LNCaP clone FGC (cell line): ENCODE measurements around the gene ZNF224.
A peak's percentile ranks its signal among the peaks of the same experiment; 100 is the strongest.

ENCODE experiments used
- DNase-seq: peaks from one replicate; pipeline ENCODE4 v3.0.0-alpha.2; 2011; ENCODE audit warnings: low read depth
- H3K4me3 ChIP-seq: 2 replicates; pipeline ENCODE4 v1.5.1; 2011; ENCODE audit warnings: mild to moderate bottlenecking, low read depth, low read length, control low read depth
- CTCF ChIP-seq: IDR thresholded peaks from 2 replicates; pipeline ENCODE4 v1.5.1; 2012; ENCODE audit warnings: mild to moderate bottlenecking; ENCODE audit not compliant: control insufficient read depth, insufficient read depth; ENCODE audit errors: extremely low read depth

ZNF224 gene

GRCh38 chr19:44141191-44142058, 47.3 kb downstream of the ZNF224 start, which contains the start of gene ZNF234:
TSS of gene ZNF234 (plus strand) at chr19:44141554. CDS start at chr19:44144633, 3,079 bp downstream.
- no peak for DNase-seq
- peak within 1 kb of the TSS; percentile 66 for H3K4me3 ChIP-seq
- no peak for TF ChIP-seq CTCF

- no peak for DNase-seq
- no peak for TF ChIP-seq CTCF
- H3K4me3 ChIP-seq: peak overlapping the region; percentile 66
These were observed 47.9 kb downstream of the ZNF224 start for GRCh38 chr19:44142059-44142433.

GRCh38 chr19:44149776-44150175, 55.6 kb downstream of the ZNF224 start:
- no peak for DNase-seq
- no peak overlapping the region for H3K4me3 ChIP-seq
- TF ChIP-seq CTCF: no peak

- TF ChIP-seq CTCF: no peak
- no peak for DNase-seq
- H3K4me3 ChIP-seq: no peak overlapping the region
These were observed 57.3 kb downstream of the ZNF224 start for GRCh38 chr19:44151491-44151890.

GRCh38 chr19:44156475-44156874, 62.3 kb downstream of the ZNF224 start:
- no peak for TF ChIP-seq CTCF
- no peak for DNase-seq
- H3K4me3 ChIP-seq: no peak overlapping the region
